Liver (tissue), 9 donors: ENCODE results near the gene OGFOD1. TPM values are rescaled to one million over a fixed set of nuclear protein-coding genes. Genes with fewer than 3 reads are reported as not detected.

ENCODE experiments used
- DNase-seq: peaks from one replicate; pipeline ENCODE4 v3.0.0-alpha.2; 2017; ENCODE audit warnings: low spot score
- H3K27ac ChIP-seq, 2 donors: one replicate each; pipeline ENCODE4 v1.7.0; 2013; ENCODE audit warnings: inconsistent platforms in 2 of 2, low read length in 2 of 2, control low read depth in 1 of 2, low read depth in 1 of 2, mild to moderate bottlenecking in 1 of 2
- H3K27me3 ChIP-seq, 4 donors: one replicate each; pipeline versions ENCODE4 v1.6.1 to v1.7.0; 2013; ENCODE audit warnings: low read length in 3 of 4, inconsistent platforms in 1 of 4, mild to moderate bottlenecking in 1 of 4, moderate library complexity in 1 of 4; ENCODE audit not compliant: control insufficient read depth in 4 of 4, insufficient read depth in 4 of 4
- H3K36me3 ChIP-seq, 4 donors: one replicate each; pipeline versions ENCODE4 v1.6.1 to v1.7.0; 2013; ENCODE audit warnings: low read length in 3 of 4, mild to moderate bottlenecking in 3 of 4, low read depth in 1 of 4, moderate library complexity in 1 of 4; ENCODE audit not compliant: control insufficient read depth in 4 of 4, insufficient read depth in 3 of 4
- H3K4me1 ChIP-seq, 4 donors: one replicate each; pipeline versions ENCODE4 v1.6.1 to v1.7.0; 2013; ENCODE audit warnings: low read length in 3 of 4, mild to moderate bottlenecking in 3 of 4, moderate library complexity in 1 of 4; ENCODE audit not compliant: control insufficient read depth in 4 of 4, insufficient read depth in 4 of 4
- H3K4me3 ChIP-seq, 3 donors: one replicate each; pipeline versions ENCODE4 v1.6.1 to v1.7.0; 2013; ENCODE audit warnings: low read length in 3 of 3, control low read depth in 1 of 3, low read depth in 1 of 3, mild to moderate bottlenecking in 1 of 3
- H3K9ac ChIP-seq, 2 donors: one replicate each; pipeline ENCODE4 v1.7.0; 2013; ENCODE audit warnings: low read length in 2 of 2, mild to moderate bottlenecking in 2 of 2, moderate library complexity in 2 of 2, control low read depth in 1 of 2, low read depth in 1 of 2
- H3K9me3 ChIP-seq, 4 donors: one replicate each; pipeline versions ENCODE4 v1.6.1 to v1.7.0; 2013; ENCODE audit warnings: low read length in 3 of 4; ENCODE audit not compliant: control insufficient read depth in 4 of 4
- EGR1 ChIP-seq, 2 donors: IDR thresholded peaks; 2 replicates each; pipeline ENCODE4 v1.6.1; 2016 to 2018; ENCODE audit warnings: antibody characterized with exemption in 2 of 2, low read depth in 2 of 2
- FOXA1 ChIP-seq: IDR thresholded peaks from 2 replicates; pipeline ENCODE4 v1.6.1; 2016; ENCODE audit warnings: antibody characterized with exemption
- FOXA2 ChIP-seq: IDR thresholded peaks from 2 replicates; pipeline ENCODE4 v1.6.1; 2016; ENCODE audit warnings: antibody characterized with exemption
- GABPA ChIP-seq, 2 donors: IDR thresholded peaks in 1 of 2; conservative IDR thresholded peaks in 1 of 2; 2 replicates each; pipeline ENCODE4 v1.6.1; 2016; ENCODE audit warnings: antibody characterized with exemption in 2 of 2, mild to moderate bottlenecking in 1 of 2, moderate library complexity in 1 of 2
- HNF4A ChIP-seq, 2 donors: conservative IDR thresholded peaks; 2 replicates each; pipeline ENCODE4 v1.6.1; 2016; ENCODE audit warnings: antibody characterized with exemption in 2 of 2, mild to moderate bottlenecking in 2 of 2
- HNF4G ChIP-seq: IDR thresholded peaks from 2 replicates; pipeline ENCODE4 v1.6.1; 2016; ENCODE audit warnings: antibody characterized with exemption
- JUND ChIP-seq, 2 donors: IDR thresholded peaks; 2 replicates each; pipeline ENCODE4 v1.6.1; 2016; ENCODE audit warnings: antibody characterized with exemption in 2 of 2
- NR2F2 ChIP-seq: IDR thresholded peaks from 2 replicates; pipeline ENCODE4 v1.6.1; 2016; ENCODE audit warnings: antibody characterized with exemption
- RAD21 ChIP-seq, 2 donors: IDR thresholded peaks; 2 replicates each; pipeline ENCODE4 v1.6.1; 2016; ENCODE audit warnings: antibody characterized with exemption in 2 of 2, mild to moderate bottlenecking in 2 of 2
- SP1 ChIP-seq: IDR thresholded peaks from 2 replicates; pipeline ENCODE4 v1.6.1; 2018; ENCODE audit warnings: antibody characterized with exemption, mild to moderate bottlenecking
- TAF1 ChIP-seq: conservative IDR thresholded peaks from 2 replicates; pipeline ENCODE4 v1.6.1; 2016; ENCODE audit warnings: antibody characterized with exemption, mild to moderate bottlenecking
- YY1 ChIP-seq: IDR thresholded peaks from 2 replicates; pipeline ENCODE4 v1.6.1; 2016; ENCODE audit warnings: antibody characterized with exemption, mild to moderate bottlenecking
- WGBS: extraction: QIAGEN DNeasy Blood & Tissue Kit; methylation state at CpG from one replicate; pipeline ENCODE4 v1.1.7; 2013; 5-methylcytosine and 5-hydroxymethylcytosine counted together
- polyA plus RNA-seq, 2 donors: library from polyadenylated mRNA; stranded (reverse) in 1 of 2; unstranded in 1 of 2; fragments of 200-250 nt in 1 of 2; fragments of >200 nt in 1 of 2; fragmentation: Nextera tagmentation in 1 of 2; extraction: Ambion mirVana in 1 of 2; gene quantifications; one replicate each; pipeline versions ENCODE4 v1.2.1 to v1.2.3, GENCODE V29; 2013 to 2015
- total RNA-seq, 2 donors: library from RNA; depleted of rRNA; stranded (reverse); fragments of >200 nt; gene quantifications; one replicate each; pipeline ENCODE4 v1.2.3, GENCODE V29; 2014
- TF ChIP-seq, protein P1 (sequence below): IDR thresholded peaks from 2 replicates; pipeline ENCODE4 v1.6.1; 2016; ENCODE audit warnings: antibody characterized with exemption
- TF ChIP-seq, protein P2 (sequence below): fragments of 150-350 bp; IDR thresholded peaks from 2 replicates; pipeline ENCODE4 v1.5.1; 2017; ENCODE audit warnings: improper control_type of control experiment, low read depth, low read length; ENCODE audit not compliant: missing input control
- TF ChIP-seq, protein P3 (sequence below): IDR thresholded peaks from 2 replicates; pipeline ENCODE4 v1.6.1; 2016; ENCODE audit warnings: antibody characterized with exemption
- TF ChIP-seq, protein P4 (sequence below): IDR thresholded peaks from 2 replicates; pipeline ENCODE4 v1.6.1; 2016; ENCODE audit warnings: antibody characterized with exemption
- TF ChIP-seq, protein P5 (sequence below): IDR thresholded peaks from 2 replicates; pipeline ENCODE4 v1.6.1; 2016; ENCODE audit warnings: antibody characterized with exemption, mild to moderate bottlenecking
- donor health status: healthy.
- donor health status: healthy.
- donor health status: healthy.
- donor health status: healthy.
- donor health status: healthy.

The OGFOD1 gene
- total and polyA plus RNA-seq, 4 donors: 15.5 to 40.2 (median 21.2) TPM

DNA sequence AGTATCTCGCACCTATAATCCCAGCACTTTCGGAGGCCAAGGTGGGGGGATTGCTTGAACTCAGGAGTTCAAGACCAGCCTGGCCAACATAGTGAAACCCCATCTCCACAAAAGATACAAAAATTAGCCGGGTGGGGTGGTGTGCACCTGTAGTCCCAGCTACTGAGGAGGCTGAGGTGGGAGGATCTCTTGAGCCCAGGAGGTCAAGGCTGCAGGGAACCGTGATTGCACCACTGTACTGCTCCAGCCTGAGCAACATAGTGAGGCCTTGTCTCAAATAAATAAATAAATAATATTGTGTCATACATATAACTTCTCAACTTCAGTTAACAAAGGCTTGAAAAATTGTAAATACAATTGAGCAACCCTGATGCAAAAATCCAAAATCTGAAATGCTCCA lies 34.2 kb upstream of the OGFOD1 start:
- Histone ChIP-seq H3K9me3 (no peaks in the 10 kb centered on the region), H3K36me3 (peaks cover 2 to 5% (median 3%) of the 10 kb centered on the region in 4 donors), H3K27ac (no peak overlapping the region), H3K27me3 (no peaks in the 10 kb centered on the region), H3K9ac (no peak overlapping the region), H3K4me3 (no peak overlapping the region), H3K4me1 (peaks cover 0 to 11% (median 6%) of the 10 kb centered on the region in 4 donors)
- WGBS: 94% methylated on average over 4 of the region's 4 CpGs
- TF ChIP-seq EGR1 (IDR thresholded peaks at IDR 0.05; ENCODE audit: low read depth in 2 of 2) (no peak), FOXA2 (no peak), TAF1 (no peak), FOXA1 (no peak), YY1 (no peak), HNF4A (conservative IDR thresholded peaks at IDR 0.05) (no peak), GABPA (IDR thresholded peaks at IDR 0.05 in 1 of 2, conservative IDR thresholded peaks at IDR 0.05 in 1 of 2) (no peak), RAD21 (IDR thresholded peaks at IDR 0.05) (no peak), NR2F2 (no peak), JUND (IDR thresholded peaks at IDR 0.05) (no peak), HNF4G (no peak), SP1 (no peak)
- TF ChIP-seq, protein P1, sequence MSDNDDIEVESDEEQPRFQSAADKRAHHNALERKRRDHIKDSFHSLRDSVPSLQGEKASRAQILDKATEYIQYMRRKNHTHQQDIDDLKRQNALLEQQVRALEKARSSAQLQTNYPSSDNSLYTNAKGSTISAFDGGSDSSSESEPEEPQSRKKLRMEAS: no peak
- TF ChIP-seq, protein P2, sequence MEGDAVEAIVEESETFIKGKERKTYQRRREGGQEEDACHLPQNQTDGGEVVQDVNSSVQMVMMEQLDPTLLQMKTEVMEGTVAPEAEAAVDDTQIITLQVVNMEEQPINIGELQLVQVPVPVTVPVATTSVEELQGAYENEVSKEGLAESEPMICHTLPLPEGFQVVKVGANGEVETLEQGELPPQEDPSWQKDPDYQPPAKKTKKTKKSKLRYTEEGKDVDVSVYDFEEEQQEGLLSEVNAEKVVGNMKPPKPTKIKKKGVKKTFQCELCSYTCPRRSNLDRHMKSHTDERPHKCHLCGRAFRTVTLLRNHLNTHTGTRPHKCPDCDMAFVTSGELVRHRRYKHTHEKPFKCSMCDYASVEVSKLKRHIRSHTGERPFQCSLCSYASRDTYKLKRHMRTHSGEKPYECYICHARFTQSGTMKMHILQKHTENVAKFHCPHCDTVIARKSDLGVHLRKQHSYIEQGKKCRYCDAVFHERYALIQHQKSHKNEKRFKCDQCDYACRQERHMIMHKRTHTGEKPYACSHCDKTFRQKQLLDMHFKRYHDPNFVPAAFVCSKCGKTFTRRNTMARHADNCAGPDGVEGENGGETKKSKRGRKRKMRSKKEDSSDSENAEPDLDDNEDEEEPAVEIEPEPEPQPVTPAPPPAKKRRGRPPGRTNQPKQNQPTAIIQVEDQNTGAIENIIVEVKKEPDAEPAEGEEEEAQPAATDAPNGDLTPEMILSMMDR: no peak
- TF ChIP-seq, protein P3, sequence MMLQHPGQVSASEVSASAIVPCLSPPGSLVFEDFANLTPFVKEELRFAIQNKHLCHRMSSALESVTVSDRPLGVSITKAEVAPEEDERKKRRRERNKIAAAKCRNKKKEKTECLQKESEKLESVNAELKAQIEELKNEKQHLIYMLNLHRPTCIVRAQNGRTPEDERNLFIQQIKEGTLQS: no peak
- TF ChIP-seq, protein P4, sequence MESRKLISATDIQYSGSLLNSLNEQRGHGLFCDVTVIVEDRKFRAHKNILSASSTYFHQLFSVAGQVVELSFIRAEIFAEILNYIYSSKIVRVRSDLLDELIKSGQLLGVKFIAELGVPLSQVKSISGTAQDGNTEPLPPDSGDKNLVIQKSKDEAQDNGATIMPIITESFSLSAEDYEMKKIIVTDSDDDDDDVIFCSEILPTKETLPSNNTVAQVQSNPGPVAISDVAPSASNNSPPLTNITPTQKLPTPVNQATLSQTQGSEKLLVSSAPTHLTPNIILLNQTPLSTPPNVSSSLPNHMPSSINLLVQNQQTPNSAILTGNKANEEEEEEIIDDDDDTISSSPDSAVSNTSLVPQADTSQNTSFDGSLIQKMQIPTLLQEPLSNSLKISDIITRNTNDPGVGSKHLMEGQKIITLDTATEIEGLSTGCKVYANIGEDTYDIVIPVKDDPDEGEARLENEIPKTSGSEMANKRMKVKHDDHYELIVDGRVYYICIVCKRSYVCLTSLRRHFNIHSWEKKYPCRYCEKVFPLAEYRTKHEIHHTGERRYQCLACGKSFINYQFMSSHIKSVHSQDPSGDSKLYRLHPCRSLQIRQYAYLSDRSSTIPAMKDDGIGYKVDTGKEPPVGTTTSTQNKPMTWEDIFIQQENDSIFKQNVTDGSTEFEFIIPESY: no peak
- TF ChIP-seq, protein P5, sequence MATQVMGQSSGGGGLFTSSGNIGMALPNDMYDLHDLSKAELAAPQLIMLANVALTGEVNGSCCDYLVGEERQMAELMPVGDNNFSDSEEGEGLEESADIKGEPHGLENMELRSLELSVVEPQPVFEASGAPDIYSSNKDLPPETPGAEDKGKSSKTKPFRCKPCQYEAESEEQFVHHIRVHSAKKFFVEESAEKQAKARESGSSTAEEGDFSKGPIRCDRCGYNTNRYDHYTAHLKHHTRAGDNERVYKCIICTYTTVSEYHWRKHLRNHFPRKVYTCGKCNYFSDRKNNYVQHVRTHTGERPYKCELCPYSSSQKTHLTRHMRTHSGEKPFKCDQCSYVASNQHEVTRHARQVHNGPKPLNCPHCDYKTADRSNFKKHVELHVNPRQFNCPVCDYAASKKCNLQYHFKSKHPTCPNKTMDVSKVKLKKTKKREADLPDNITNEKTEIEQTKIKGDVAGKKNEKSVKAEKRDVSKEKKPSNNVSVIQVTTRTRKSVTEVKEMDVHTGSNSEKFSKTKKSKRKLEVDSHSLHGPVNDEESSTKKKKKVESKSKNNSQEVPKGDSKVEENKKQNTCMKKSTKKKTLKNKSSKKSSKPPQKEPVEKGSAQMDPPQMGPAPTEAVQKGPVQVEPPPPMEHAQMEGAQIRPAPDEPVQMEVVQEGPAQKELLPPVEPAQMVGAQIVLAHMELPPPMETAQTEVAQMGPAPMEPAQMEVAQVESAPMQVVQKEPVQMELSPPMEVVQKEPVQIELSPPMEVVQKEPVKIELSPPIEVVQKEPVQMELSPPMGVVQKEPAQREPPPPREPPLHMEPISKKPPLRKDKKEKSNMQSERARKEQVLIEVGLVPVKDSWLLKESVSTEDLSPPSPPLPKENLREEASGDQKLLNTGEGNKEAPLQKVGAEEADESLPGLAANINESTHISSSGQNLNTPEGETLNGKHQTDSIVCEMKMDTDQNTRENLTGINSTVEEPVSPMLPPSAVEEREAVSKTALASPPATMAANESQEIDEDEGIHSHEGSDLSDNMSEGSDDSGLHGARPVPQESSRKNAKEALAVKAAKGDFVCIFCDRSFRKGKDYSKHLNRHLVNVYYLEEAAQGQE: no peak
- no peak for DNase-seq
